NCI-H2227 (cell line): ENCODE data around the gene TMIGD2.
"Not testable (repeated sequence)": the region's sequence is repeated elsewhere in the genome, so short reads cannot be mapped to it uniquely, and the experiment has no call there.

Experiments used
- DNase-seq: peaks from one replicate; lab custom pipeline; 2025; ENCODE audit not compliant: unreplicated experiment; lab: John Stamatoyannopoulos, UW

TMIGD2 gene

GRCh38 chr19:4297901-4298809 is 4.0 kb downstream of the TMIGD2 start:
- no peak for DNase-seq

DNA sequence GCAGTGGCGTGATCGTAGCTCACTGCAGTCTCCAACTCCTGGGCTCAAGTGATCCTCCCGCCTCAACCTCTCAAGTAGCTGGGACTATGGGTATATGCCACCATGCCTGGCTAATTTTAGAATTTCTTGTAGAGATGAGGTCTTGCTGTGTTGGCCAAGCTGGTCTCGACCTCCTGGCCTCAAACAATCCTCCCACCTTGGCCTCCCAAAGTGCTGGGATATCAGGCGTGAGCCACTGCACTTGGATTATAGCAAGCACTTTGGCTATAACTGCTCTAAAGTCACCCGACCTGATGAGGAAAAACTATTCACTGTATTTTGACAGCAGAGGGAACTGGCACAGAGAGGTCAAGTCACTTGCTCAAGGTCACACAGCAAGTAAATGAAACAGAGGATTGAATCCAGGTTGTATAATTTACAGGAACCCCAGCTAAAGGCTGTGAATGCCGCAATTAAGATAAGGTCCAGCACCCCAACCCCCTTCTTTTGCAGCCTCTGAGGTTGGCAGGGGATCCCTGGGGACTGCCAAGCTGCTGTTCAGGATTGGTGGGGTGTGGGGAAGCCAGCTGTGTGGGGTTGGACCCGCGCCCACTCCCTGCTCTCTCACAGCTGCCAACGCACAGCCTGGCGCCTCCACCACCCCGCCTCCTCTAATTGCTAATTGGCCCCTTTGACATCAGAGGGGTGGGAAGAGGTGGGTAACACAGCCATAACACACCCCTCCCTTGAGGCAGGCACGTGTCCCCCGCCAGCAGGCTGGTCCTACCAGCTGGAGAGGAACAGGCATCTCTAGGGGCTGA is 6.0 kb downstream of the TMIGD2 start:
- DNase-seq, result peak; percentile 77

- DNase-seq, result no peak
Observed at GRCh38 chr19:4294389-4294788, 7.8 kb downstream of the TMIGD2 start.

- no peak for DNase-seq
Observed at GRCh38 chr19:4292515-4292914, 9.7 kb downstream of the TMIGD2 start.

DNA sequence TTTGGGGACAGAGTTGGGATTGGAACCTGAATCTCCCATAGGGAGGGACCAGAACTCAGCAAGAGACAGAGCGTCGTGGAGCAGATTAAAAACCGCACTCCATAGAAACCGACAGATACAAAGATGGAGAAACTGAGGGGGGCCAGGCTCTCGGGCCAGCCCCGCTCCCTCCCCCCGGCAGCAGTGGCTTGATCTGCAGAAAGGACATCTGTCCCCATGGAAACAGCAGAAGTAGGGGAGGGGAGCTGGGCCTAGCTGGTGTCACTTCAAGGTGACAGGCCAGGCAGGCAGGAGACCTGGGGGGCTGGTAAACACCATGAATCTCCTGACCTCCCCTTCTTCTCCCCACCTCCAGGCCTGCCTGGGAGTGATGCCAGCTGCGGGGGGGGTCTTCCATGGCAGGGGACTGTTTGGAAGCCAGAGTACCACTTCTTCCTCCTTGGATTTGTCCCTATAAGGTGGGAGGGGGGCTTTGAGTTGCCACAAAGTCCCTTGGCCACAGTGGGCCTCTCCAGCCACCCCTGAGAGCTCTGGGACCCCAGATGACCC is 10.9 kb downstream of the TMIGD2 start:
- no peak for DNase-seq

- no peak for DNase-seq
Observed at GRCh38 chr19:4288091-4288777, 14.0 kb downstream of the TMIGD2 start.

GRCh38 chr19:4286141-4286540 is 16.0 kb downstream of the TMIGD2 start:
- not testable (repeated sequence) for DNase-seq

GRCh38 chr19:4284974-4285373 is 17.2 kb downstream of the TMIGD2 start:
- no peak for DNase-seq

DNA sequence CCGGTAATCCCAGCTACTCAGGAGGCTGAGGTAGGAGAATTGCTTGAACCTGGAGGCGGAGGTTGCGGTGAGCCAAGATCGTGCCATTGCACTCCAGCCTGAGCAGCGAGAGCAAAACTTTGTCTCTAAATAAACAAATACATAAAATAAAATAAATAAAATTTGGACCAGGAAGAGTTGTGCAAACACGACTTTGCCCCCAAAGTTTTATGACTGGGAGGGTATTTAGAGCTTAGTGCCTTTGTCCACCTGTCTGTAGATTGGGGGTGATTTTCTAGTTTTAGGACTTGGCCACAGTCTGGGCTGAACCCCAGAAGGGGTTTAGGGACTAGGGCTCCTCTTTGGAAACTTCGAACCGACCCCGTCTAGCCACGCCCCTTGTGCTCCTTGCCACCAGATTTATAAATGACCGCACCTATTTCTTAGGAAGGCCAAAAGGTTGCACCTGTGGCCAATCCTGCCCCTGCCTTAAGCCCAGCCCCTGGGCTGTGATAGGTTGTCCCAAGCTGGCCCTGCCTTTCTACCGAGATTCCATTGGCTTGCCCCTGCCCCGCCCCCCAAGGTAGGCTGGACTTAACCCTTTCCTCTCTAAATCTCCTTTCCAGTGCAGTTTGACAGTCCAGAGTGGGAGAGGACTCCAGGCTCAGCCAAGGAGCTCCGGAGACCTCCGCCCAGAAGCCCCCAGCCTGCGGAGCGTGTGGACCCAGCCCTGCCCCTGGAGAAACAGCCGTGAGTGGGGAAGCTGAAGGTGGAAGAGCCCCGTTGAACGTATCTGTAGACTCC is 17.8 kb downstream of the TMIGD2 start:
- no peak for DNase-seq

DNA sequence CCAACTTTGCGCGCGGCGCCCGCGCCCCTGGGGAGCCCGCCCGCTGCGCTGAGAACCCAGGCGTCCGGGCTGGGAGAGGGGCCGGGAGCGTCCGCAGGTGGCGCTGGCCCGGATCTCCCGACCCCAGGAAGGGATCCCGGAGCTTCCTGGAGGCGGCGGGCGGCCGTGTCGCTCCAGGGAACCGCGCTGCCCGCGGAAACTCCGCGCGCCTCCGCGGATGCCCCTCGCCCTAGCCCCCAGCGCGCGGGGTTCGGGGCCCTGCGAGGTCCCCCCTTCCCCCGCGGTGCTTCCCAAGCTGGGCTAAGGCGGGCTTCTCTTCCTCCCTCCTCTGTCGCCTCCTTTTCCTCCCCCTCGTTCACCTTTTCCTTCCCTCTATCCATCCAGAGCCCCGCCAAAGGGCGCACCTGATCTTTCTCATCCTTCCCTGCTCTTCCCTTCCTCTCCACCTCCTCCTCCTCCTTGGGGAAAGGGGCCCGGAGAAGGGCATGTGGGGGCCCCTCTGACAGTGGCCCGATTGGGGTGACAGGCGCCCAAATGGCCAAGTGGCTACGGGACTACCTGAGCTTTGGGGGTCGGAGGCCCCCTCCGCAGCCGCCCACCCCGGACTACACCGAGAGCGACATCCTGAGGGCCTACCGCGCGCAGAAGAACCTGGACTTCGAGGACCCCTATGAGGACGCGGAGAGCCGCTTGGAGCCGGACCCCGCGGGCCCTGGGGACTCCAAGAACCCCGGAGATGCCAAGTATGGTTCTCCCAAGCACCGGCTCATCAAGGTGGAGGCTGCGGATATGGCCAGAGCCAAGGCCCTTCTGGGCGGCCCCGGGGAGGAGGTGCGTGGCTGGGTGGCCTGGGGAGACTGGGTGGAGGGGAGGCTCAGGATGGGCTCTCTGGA is 22.4 kb downstream of the TMIGD2 start:
- DNase-seq, result no peak

DNA sequence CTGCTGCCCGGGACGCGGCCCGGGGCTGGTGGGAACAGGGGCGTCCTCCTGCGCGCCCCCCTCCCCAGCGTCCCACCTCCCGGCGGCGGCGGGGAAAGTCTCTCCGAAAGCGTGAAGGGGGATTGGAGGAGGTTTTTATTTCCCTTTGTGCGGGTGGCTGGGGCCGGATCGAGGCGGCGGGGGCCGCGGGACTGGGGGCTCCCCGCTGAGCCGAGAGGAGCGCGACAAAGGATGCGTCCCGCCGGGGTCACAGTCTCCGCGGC is 23.0 kb downstream of the TMIGD2 start:
- no peak for DNase-seq

GRCh38 chr19:4278419-4279266 is 23.5 kb downstream of the TMIGD2 start, which contains the start of gene SHD:
Gene SHD (plus strand): TSS chr19:4279266. CDS start chr19:4280064, 798 bp downstream.
- DNase-seq, result no peak

GRCh38 chr19:4278010-4278409 is 24.2 kb downstream of the TMIGD2 start:
- DNase-seq, result no peak

GRCh38 chr19:4277191-4277696 is 24.9 kb downstream of the TMIGD2 start:
- peak; percentile 83 for DNase-seq

DNA sequence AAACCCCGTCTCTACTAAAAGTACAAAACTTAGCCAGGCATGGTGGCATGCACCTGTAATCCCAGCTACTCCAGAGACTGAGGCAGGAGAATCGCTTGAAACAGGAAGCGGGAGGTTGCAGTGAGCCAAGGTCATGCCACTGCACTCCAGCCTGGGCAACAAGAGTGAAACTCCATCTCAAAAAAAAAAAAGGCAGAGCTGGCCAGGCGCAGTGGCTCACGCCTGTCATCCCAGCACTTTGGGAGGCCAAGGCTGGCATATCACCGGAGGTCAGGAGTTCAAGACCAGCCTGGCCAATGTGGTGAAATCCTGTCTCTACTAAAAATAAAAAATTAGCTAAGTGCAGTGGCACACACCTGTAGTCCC is 27.9 kb downstream of the TMIGD2 start:
- DNase-seq, result not testable (repeated sequence)

GRCh38 chr19:4272894-4273293 is 29.3 kb downstream of the TMIGD2 start:
- no peak for DNase-seq

DNA sequence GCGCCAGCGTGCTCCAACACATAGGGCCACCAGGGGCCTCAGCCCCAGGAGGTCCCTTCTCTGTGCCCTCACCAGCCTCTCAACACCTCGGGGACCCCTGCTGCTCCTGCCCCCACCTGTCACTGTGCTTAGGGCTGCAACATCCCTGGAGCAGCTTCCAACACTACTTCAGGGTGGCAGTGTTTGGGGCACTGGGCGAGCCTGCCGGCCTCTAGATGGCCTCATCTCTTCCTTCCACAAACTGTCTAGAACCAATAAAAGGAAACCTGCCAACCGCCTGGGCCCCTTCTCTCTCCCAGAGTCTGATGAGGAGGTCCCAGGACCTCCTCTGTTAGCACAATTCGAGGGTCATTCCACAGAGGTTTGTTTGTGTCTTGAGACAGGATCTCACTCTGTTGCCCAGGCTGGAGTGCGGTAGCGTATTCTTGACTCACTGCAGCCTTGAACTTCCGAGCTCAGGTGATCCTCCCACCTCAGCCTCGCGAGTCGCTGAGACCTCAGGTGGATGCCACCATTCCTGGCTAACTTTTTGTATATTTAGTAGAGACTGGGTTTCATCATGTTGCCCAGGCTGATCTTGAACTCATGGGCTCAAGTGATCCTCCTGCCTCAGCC is 33.3 kb downstream of the TMIGD2 start:
- DNase-seq, result no peak
